Neural progenitor cell (in vitro differentiated cells): ENCODE results near the gene SWI5. TPM values are rescaled to one million over a fixed set of nuclear protein-coding genes. Genes with fewer than 3 reads are reported as not detected.
A peak's percentile ranks its signal among the peaks of the same experiment; 100 is the strongest.

Experiments
- DNase-seq: peaks from one replicate; pipeline ENCODE4 v3.0.0-alpha.2; 2016; ENCODE audit warnings: low spot score
- H2AFZ ChIP-seq: fragments of 200-600 bp; sonication (generic); replicated peaks from 2 replicates; pipeline ENCODE4 v1.6.1; 2016; ENCODE audit warnings: antibody characterized with exemption
- H3F3A ChIP-seq: fragments of 200-600 bp; sonication (generic); 2 replicates; pipeline ENCODE4 v1.6.1; 2016; ENCODE audit warnings: antibody characterized with exemption, low read depth
- H3K27ac ChIP-seq: fragments of 200-600 bp; sonication (generic); 2 replicates; pipeline ENCODE4 v1.5.1; 2016; ENCODE audit warnings: mild to moderate bottlenecking
- H3K27me3 ChIP-seq: fragments of 200-600 bp; sonication (generic); 2 replicates; pipeline ENCODE4 v1.6.1; 2016; ENCODE audit warnings: mild to moderate bottlenecking, moderate library complexity
- H3K36me3 ChIP-seq: fragments of 200-600 bp; sonication (generic); 2 replicates; pipeline ENCODE4 v1.5.1; 2016
- H3K4me1 ChIP-seq: fragments of 200-600 bp; sonication (generic); 2 replicates; pipeline ENCODE4 v1.6.1; 2016; ENCODE audit warnings: mixed run types
- H3K4me2 ChIP-seq: fragments of 200-600 bp; sonication (generic); 2 replicates; pipeline ENCODE4 v1.6.1; 2016
- H3K4me3 ChIP-seq: fragments of 200-600 bp; sonication (generic); 2 replicates; pipeline ENCODE4 v1.5.1; 2016
- H3K79me2 ChIP-seq: fragments of 200-600 bp; sonication (generic); 2 replicates; pipeline ENCODE4 v1.6.1; 2016; ENCODE audit warnings: low read depth
- H3K9ac ChIP-seq: fragments of 200-600 bp; sonication (generic); 2 replicates; pipeline ENCODE4 v1.6.1; 2016
- H3K9me3 ChIP-seq: fragments of 200-600 bp; sonication (generic); 2 replicates; pipeline ENCODE4 v1.5.1; 2016; ENCODE audit warnings: low read depth
- H4K20me1 ChIP-seq: fragments of 200-600 bp; sonication (generic); 2 replicates; pipeline ENCODE4 v1.6.1; 2016; ENCODE audit warnings: low read depth
- H3K27ac Mint-ChIP-seq: 3 replicates; pipeline ENCODE4 v1.8.0; 2021; ENCODE audit warnings: mixed read lengths
- H3K27me3 Mint-ChIP-seq: 2 replicates; pipeline ENCODE4 v1.8.0; 2022; ENCODE audit warnings: low read depth, mild to moderate bottlenecking, inconsistent platforms, moderate library complexity, mixed read lengths; ENCODE audit not compliant: insufficient read depth
- H3K36me3 Mint-ChIP-seq: 3 replicates; pipeline ENCODE4 v1.8.0; 2021; ENCODE audit warnings: mixed read lengths
- H3K4me1 Mint-ChIP-seq: 3 replicates; pipeline ENCODE4 v1.8.0; 2021; ENCODE audit warnings: mixed read lengths
- H3K4me3 Mint-ChIP-seq: 3 replicates; pipeline ENCODE4 v1.8.0; 2021; ENCODE audit warnings: mild to moderate bottlenecking, moderate library complexity, mixed read lengths
- H3K9me3 Mint-ChIP-seq: 3 replicates; pipeline ENCODE4 v1.8.0; 2020; ENCODE audit warnings: mixed read lengths
- CTCF ChIP-seq: fragments of 200-600 bp; sonication (generic); IDR thresholded peaks from 2 replicates; pipeline ENCODE4 v1.5.1; 2017; ENCODE audit warnings: antibody characterized with exemption, mild to moderate bottlenecking
- EZH2 ChIP-seq: fragments of 200-600 bp; sonication (generic); IDR thresholded peaks from 2 replicates; pipeline ENCODE4 v1.6.1; 2017; ENCODE audit warnings: antibody characterized with exemption, mild to moderate bottlenecking, moderate library complexity
- EZH2phosphoT487 ChIP-seq: fragments of 200-600 bp; sonication (generic); IDR thresholded peaks from 2 replicates; pipeline ENCODE4 v1.6.1; 2017; ENCODE audit warnings: antibody characterized with exemption
- microRNA counts: library from miRNA; unstranded; fragments of <30 nt; microRNA quantifications from one replicate; lab custom pipeline; 2016
- microRNA-seq: library from miRNA; unstranded; fragments of <30 nt; microRNA quantifications from one replicate; pipeline ENCODE4, GENCODE V29; 2016
- small RNA-seq: library from RNA; depleted of rRNA; stranded (forward); fragments of <200 nt; gene quantifications from one replicate; pipeline ENCODE3, GENCODE V24; 2015
- total RNA-seq: library from RNA; depleted of rRNA; stranded (reverse); fragments of >200 nt; gene quantifications from 2 replicates; pipeline ENCODE4 v1.2.3, GENCODE V29; 2015; ENCODE audit warnings: low replicate concordance

The SWI5 gene
- total RNA-seq, 1 donor from 2014 or later, result 15.0 TPM

DNA sequence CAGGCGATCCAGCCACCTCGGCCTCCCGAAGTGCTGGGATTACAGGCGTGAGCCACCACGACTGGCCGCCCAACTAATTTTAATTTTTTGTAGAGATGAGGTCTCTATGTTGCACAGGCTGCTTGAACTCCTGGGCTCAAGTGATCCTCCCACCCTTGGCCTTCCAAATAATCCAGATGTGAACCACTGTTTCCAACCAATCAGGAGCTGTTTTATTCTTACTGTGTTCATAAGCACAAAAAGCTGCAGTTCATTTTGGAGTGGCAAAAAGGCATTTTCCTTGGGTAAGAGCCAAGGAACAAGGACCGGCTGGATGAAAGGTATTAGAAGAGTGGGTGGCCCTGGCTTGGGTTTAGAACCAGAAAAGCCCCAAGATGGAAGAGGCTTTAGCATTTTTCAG is 59.1 kb downstream of the SWI5 start:
- Histone ChIP-seq H3F3A (peaks cover 8% of the 10 kb centered on the region), H3K9ac (no peak overlapping the region), H4K20me1 (no peaks in the 10 kb centered on the region), H3K4me3 (no peak overlapping the region), H3K27me3 (no peaks in the 10 kb centered on the region), H3K4me2 (no peak overlapping the region), H3K79me2 (no peaks in the 10 kb centered on the region), H3K27ac (no peak overlapping the region), H3K9me3 (no peaks in the 10 kb centered on the region), H3K36me3 (no peaks in the 10 kb centered on the region), H3K4me1 (no peaks in the 10 kb centered on the region), H2AFZ (no peak overlapping the region)
- DNase-seq, result no peak
- Mint-ChIP-seq H3K4me3 (no peak overlapping the region), H3K4me1 (no peaks in the 10 kb centered on the region), H3K9me3 (no peaks in the 10 kb centered on the region), H3K27ac (no peak overlapping the region), H3K27me3 (peaks cover 5% of the 10 kb centered on the region), H3K36me3 (peaks cover 5% of the 10 kb centered on the region)
- TF ChIP-seq EZH2phosphoT487, result no peak
- TF ChIP-seq CTCF, result no peak
- TF ChIP-seq EZH2, result no peak

DNA sequence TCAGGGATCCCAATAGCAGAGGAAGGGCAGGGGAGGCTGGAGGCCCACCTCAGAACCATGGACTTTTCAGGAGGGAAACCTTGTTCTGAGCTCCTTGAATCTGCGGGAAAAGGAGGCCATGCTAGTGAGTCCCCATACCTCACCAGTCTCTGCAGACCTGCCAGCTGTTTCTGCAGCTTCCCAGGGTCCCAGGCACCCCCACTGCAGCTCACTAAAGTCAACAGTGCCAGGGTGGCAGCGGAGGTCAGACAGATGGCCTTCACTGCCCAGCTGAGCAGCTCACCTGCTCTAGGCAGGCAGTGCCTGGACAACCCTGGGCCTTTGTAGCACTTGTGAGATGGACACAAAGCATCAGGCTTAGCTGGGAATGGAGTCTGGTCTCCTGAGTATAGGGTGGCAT is 59.8 kb downstream of the SWI5 start:
- no peaks in the 10 kb centered on the region for H3K36me3 ChIP-seq
- H4K20me1 ChIP-seq, result peaks cover 3% of the 10 kb centered on the region
- peaks cover 5% of the 10 kb centered on the region for H3K27me3 Mint-ChIP-seq
- no peak overlapping the region for H3K4me3 ChIP-seq
- no peak overlapping the region for H3K9ac ChIP-seq
- DNase-seq, result no peak
- H3K9me3 Mint-ChIP-seq, result no peaks in the 10 kb centered on the region
- peaks cover 4% of the 10 kb centered on the region for H3K27me3 ChIP-seq
- H3K27ac Mint-ChIP-seq, result no peak overlapping the region
- H3K4me1 Mint-ChIP-seq, result no peaks in the 10 kb centered on the region
- H3K4me2 ChIP-seq, result no peak overlapping the region
- H3K9me3 ChIP-seq, result no peaks in the 10 kb centered on the region
- no peak overlapping the region for H3K27ac ChIP-seq
- H3K4me1 ChIP-seq, result no peaks in the 10 kb centered on the region
- H3K4me3 Mint-ChIP-seq, result no peak overlapping the region
- H3K36me3 Mint-ChIP-seq, result peaks cover 5% of the 10 kb centered on the region
- no peak overlapping the region for H2AFZ ChIP-seq
- TF ChIP-seq CTCF (no peak), EZH2phosphoT487 (no peak), EZH2 (no peak)
- H3K79me2 ChIP-seq, result no peaks in the 10 kb centered on the region
- H3F3A ChIP-seq, result peaks cover 12% of the 10 kb centered on the region

GRCh38 chr9:128337936-128338335 is 61.9 kb downstream of the SWI5 start:
- peaks cover 5% of the 10 kb centered on the region for H3K4me1 Mint-ChIP-seq

More at GRCh38 chr9:128337936-128338335, 61.9 kb downstream of the SWI5 start:
- no peak overlapping the region for H3K4me3 ChIP-seq
- peaks cover 9% of the 10 kb centered on the region for H3K27me3 ChIP-seq
- H3K36me3 ChIP-seq, result no peaks in the 10 kb centered on the region
- H3K9me3 ChIP-seq, result no peaks in the 10 kb centered on the region
- H3K9ac ChIP-seq, result no peak overlapping the region
- H3F3A ChIP-seq, result peaks cover 16% of the 10 kb centered on the region
- peaks cover 18% of the 10 kb centered on the region for H4K20me1 ChIP-seq
- H3K4me3 Mint-ChIP-seq, result peak overlapping the region; percentile 48
- no peak overlapping the region for H3K27ac ChIP-seq
- peaks cover 5% of the 10 kb centered on the region for H3K36me3 Mint-ChIP-seq
- peaks cover 2% of the 10 kb centered on the region for H3K27me3 Mint-ChIP-seq
- H3K9me3 Mint-ChIP-seq, result no peaks in the 10 kb centered on the region
- TF ChIP-seq EZH2 (no peak), CTCF (no peak), EZH2phosphoT487 (no peak)
- peak overlapping the region; percentile 69 for H3K27ac Mint-ChIP-seq
- H3K4me1 ChIP-seq, result no peaks in the 10 kb centered on the region
- no peaks in the 10 kb centered on the region for H3K79me2 ChIP-seq
- H2AFZ ChIP-seq, result no peak overlapping the region
- DNase-seq, result no peak
- H3K4me2 ChIP-seq, result no peak overlapping the region

MicroRNAs encoded within 50 kb of the gene (microRNA counts, 767-probe panel; counts per million panel counts)
- microRNA hsa-miR-199b-5p (lab: Ali Mortazavi, UCI) (460 counts per million, percentile 90 among the panel's probes with 10 or more counts), microRNA hsa-miR-3154 (lab: Ali Mortazavi, UCI) (460 counts per million, percentile 90 among the panel's probes with 10 or more counts)

Small RNA genes lying within 50 kb of the gene (microRNA-seq; reads per million reads assigned to microRNA genes)
- gene MIR199B, result 2.7 reads per million, percentile 12 among the genes with 10 or more reads in this experiment
- not detected for gene MIR3154

Small RNA genes lying within 50 kb of the gene (small RNA-seq; reads per million reads assigned to genes)
- gene MIR199B, result 0.11 reads per million
- gene MIR3154, result not detected

Other genes with a start within 250 kb of the SWI5 start
- 8.4 and 9.5 TPM in 2 replicates for gene NAIF1, start 209.0 kb upstream of the SWI5 start, total RNA-seq
- gene SLC25A25, start 208.0 kb upstream of the SWI5 start, total RNA-seq, result 8.5 and 15.7 TPM in 2 replicates
- gene PTGES2, start 148.5 kb upstream of the SWI5 start, total RNA-seq, result 25.7 and 61.2 TPM in 2 replicates
- gene LCN2, start 126.8 kb upstream of the SWI5 start, total RNA-seq, result not detected in 2 replicates
- gene BBLN, start 116.0 kb upstream of the SWI5 start, total RNA-seq, result 69.4 and 228 TPM in 2 replicates
- gene CIZ1, start 84.7 kb upstream of the SWI5 start, total RNA-seq, result 33.4 and 48.8 TPM in 2 replicates
- 30.1 and 52.7 TPM in 2 replicates for gene DNM1, start 72.9 kb upstream of the SWI5 start, total RNA-seq
- gene GOLGA2, start 269 bp upstream of the SWI5 start, total RNA-seq, result 25.2 and 37.5 TPM in 2 replicates
- gene TRUB2, start 46.2 kb downstream of the SWI5 start, total RNA-seq, result 8.3 and 9.2 TPM in 2 replicates
- 16.8 and 39.0 TPM in 2 replicates for gene COQ4, start 46.6 kb downstream of the SWI5 start, total RNA-seq
- gene SLC27A4, start 64.3 kb downstream of the SWI5 start, total RNA-seq, result 4.4 and 8.6 TPM in 2 replicates
- 10.3 and 21.7 TPM in 2 replicates for gene URM1, start 95.1 kb downstream of the SWI5 start, total RNA-seq
- 2.0 TPM in 1 of 2 replicates, not detected in the other for gene CERCAM, start 144.6 kb downstream of the SWI5 start, total RNA-seq
- 40.6 and 49.4 TPM in 2 replicates for gene ODF2, start 179.7 kb downstream of the SWI5 start, total RNA-seq
- gene GLE1, start 228.4 kb downstream of the SWI5 start, total RNA-seq, result 22.7 and 26.3 TPM in 2 replicates